Neuronal stem cell (in vitro differentiated cells): Measurements from ENCODE around the gene APLNR.

Source experiments
- DNase-seq: peaks from one replicate; pipeline ENCODE4 v3.0.0-alpha.2; 2013; ENCODE audit warnings: low spot score
- H2AFZ ChIP-seq: one replicate; pipeline ENCODE4 v1.6.1; 2013; ENCODE audit warnings: mild to moderate bottlenecking, low read length, inconsistent platforms
- H2AK5ac ChIP-seq: 2 replicates; pipeline ENCODE4 v1.6.1; 2013; ENCODE audit warnings: low read depth, mild to moderate bottlenecking, inconsistent platforms, low read length, moderate library complexity, mixed read lengths
- H2BK120ac ChIP-seq: 2 replicates; pipeline ENCODE4 v1.6.1; 2013; ENCODE audit warnings: low read depth, mild to moderate bottlenecking, inconsistent platforms, low read length, moderate library complexity, mixed read lengths
- H2BK12ac ChIP-seq: one replicate; pipeline ENCODE4 v1.6.1; 2013; ENCODE audit warnings: low read length, inconsistent platforms
- H2BK15ac ChIP-seq: 2 replicates; pipeline ENCODE4 v1.6.1; 2013; ENCODE audit warnings: mild to moderate bottlenecking, low read length, inconsistent platforms, mixed read lengths
- H2BK5ac ChIP-seq: one replicate; pipeline ENCODE4 v1.6.1; 2013; ENCODE audit warnings: inconsistent platforms, mild to moderate bottlenecking, low read length, moderate library complexity
- H3K14ac ChIP-seq: one replicate; pipeline ENCODE4 v1.6.1; 2013; ENCODE audit warnings: low read length, inconsistent platforms
- H3K18ac ChIP-seq: 2 replicates; pipeline ENCODE4 v1.6.1; 2013; ENCODE audit warnings: low read length, inconsistent platforms
- H3K23ac ChIP-seq: 2 replicates; pipeline ENCODE4 v1.6.1; 2013; ENCODE audit warnings: low read depth, mild to moderate bottlenecking, mixed read lengths, low read length, inconsistent platforms; ENCODE audit not compliant: poor library complexity
- H3K27ac ChIP-seq: replicated peaks from 3 replicates; pipeline ENCODE4 v1.5.1; 2013; ENCODE audit warnings: low read length, inconsistent platforms
- H3K27me3 ChIP-seq, 3 experiments: 2 replicates each; pipeline ENCODE4 v1.6.1; 2013; ENCODE audit warnings: low read length in 3 of 3, mild to moderate bottlenecking in 2 of 3, inconsistent platforms in 1 of 3, low read depth in 1 of 3, mixed read lengths in 1 of 3, moderate library complexity in 1 of 3; ENCODE audit not compliant: control insufficient read depth in 3 of 3, insufficient read depth in 3 of 3
- H3K36me3 ChIP-seq, 2 donors: replicated peaks in 1 of 2; 2 replicates each; pipeline ENCODE4 v1.6.1; 2013; ENCODE audit warnings: low read length in 2 of 2; ENCODE audit not compliant: control insufficient read depth in 2 of 2, insufficient read depth in 2 of 2
- H3K4ac ChIP-seq: 2 replicates; pipeline ENCODE4 v1.6.1; 2013; ENCODE audit warnings: inconsistent platforms, mild to moderate bottlenecking, low read length, moderate library complexity
- H3K4me1 ChIP-seq, 2 donors: 1 replicate in 1 of 2; 2 replicates in 1 of 2; pipeline ENCODE4 v1.6.1; 2013; ENCODE audit warnings: low read length in 2 of 2, low read depth in 1 of 2; ENCODE audit not compliant: control insufficient read depth in 2 of 2, insufficient read depth in 1 of 2
- H3K4me2 ChIP-seq: one replicate; pipeline ENCODE4 v1.6.1; 2013; ENCODE audit warnings: mild to moderate bottlenecking, low read length, inconsistent platforms; ENCODE audit not compliant: insufficient read depth, poor library complexity, severe bottlenecking
- H3K4me3 ChIP-seq, 2 donors: 2 replicates each; pipeline ENCODE4 v1.5.1; 2013; ENCODE audit warnings: low read length in 2 of 2, mild to moderate bottlenecking in 2 of 2, inconsistent platforms in 1 of 2, moderate library complexity in 1 of 2
- H3K79me1 ChIP-seq: one replicate; pipeline ENCODE4 v1.6.1; 2013; ENCODE audit warnings: low read depth, mild to moderate bottlenecking, inconsistent platforms, low read length, moderate library complexity
- H3K9ac ChIP-seq: one replicate; pipeline ENCODE4 v1.6.1; 2013; ENCODE audit warnings: mild to moderate bottlenecking, low read depth, low read length, inconsistent platforms; ENCODE audit not compliant: poor library complexity
- H3K9me3 ChIP-seq, 2 donors: replicated peaks in 1 of 2; 2 replicates each; pipeline versions ENCODE3 to v1.6.1; 2013; ENCODE audit warnings: low read length in 2 of 2, mild to moderate bottlenecking in 2 of 2, inconsistent platforms in 1 of 2, low read depth in 1 of 2, mixed read lengths in 1 of 2, moderate library complexity in 1 of 2; ENCODE audit not compliant: control insufficient read depth in 2 of 2, insufficient read depth in 1 of 2
- H4K8ac ChIP-seq: one replicate; pipeline ENCODE4 v1.6.1; 2013; ENCODE audit warnings: low read depth, mild to moderate bottlenecking, inconsistent platforms, low read length, moderate library complexity
- H4K91ac ChIP-seq: one replicate; pipeline ENCODE4 v1.6.1; 2013; ENCODE audit warnings: low read length, low read depth, mild to moderate bottlenecking, inconsistent platforms; ENCODE audit not compliant: poor library complexity
- WGBS, 2 donors: extraction: QIAGEN DNeasy Blood & Tissue Kit; methylation state at CpG; one replicate each; pipeline ENCODE4 v1.1.7; 2013; ENCODE audit warnings: missing lambda C conversion rate in 2 of 2, mixed read lengths in 1 of 2; ENCODE audit not compliant: insufficient read length in 2 of 2, insufficient replicate concordance in 1 of 2; ENCODE audit errors: extremely low coverage in 2 of 2; 5-methylcytosine and 5-hydroxymethylcytosine counted together

The APLNR gene

GRCh38 chr11:57224128-57224527 lies 12.9 kb downstream of the APLNR start:
- H2AK5ac ChIP-seq, result no peak overlapping the region
- H3K23ac ChIP-seq, result no peak overlapping the region
- no peak overlapping the region for H4K8ac ChIP-seq
- no peaks in the 10 kb centered on the region for H3K79me1 ChIP-seq
- peaks cover 4 to 31% of the 10 kb centered on the region in 2 donors for H3K4me1 ChIP-seq
- no peak overlapping the region for H2BK12ac ChIP-seq
- no peak overlapping the region for H3K4me3 ChIP-seq
- no peak overlapping the region for H4K91ac ChIP-seq
- no peak overlapping the region for H3K4ac ChIP-seq
- no peaks in the 10 kb centered on the region for H3K9me3 ChIP-seq
- no peak overlapping the region for H3K27ac ChIP-seq
- no peak overlapping the region for H2BK5ac ChIP-seq
- no CpG with 5 or more reads among the region's 2 CpGs for WGBS, 2 donors
- H3K14ac ChIP-seq, result no peak overlapping the region
- no peaks in the 10 kb centered on the region for H3K27me3 ChIP-seq
- no peaks in the 10 kb centered on the region for H3K36me3 ChIP-seq
- H3K9ac ChIP-seq, result no peak overlapping the region
- H3K4me2 ChIP-seq, result no peak overlapping the region
- H2BK15ac ChIP-seq, result no peak overlapping the region
- H2AFZ ChIP-seq, result no peak overlapping the region
- no peak overlapping the region for H3K18ac ChIP-seq
- H2BK120ac ChIP-seq, result no peak overlapping the region
- no peak for DNase-seq

- Histone ChIP-seq H3K4ac (no peak overlapping the region), H2BK5ac (no peak overlapping the region)
Measured at GRCh38 chr11:57223601-57224000, 13.4 kb downstream of the APLNR start.

GRCh38 chr11:57222239-57222638 lies 14.8 kb downstream of the APLNR start:
- WGBS, 2 donors, result no CpG with 5 or more reads among the region's 1 CpG
- no peak overlapping the region for H4K91ac ChIP-seq
- H3K4ac ChIP-seq, result no peak overlapping the region
- no peak overlapping the region for H3K4me3 ChIP-seq
- no peaks in the 10 kb centered on the region for H3K27me3 ChIP-seq
- no peak overlapping the region for H2AFZ ChIP-seq
- H2AK5ac ChIP-seq, result no peak overlapping the region
- no peak overlapping the region for H2BK5ac ChIP-seq
- no peak overlapping the region for H3K18ac ChIP-seq
- no peak overlapping the region for H2BK15ac ChIP-seq
- H2BK120ac ChIP-seq, result no peak overlapping the region
- H3K23ac ChIP-seq, result no peak overlapping the region
- H3K9me3 ChIP-seq, result no peaks in the 10 kb centered on the region
- H3K4me1 ChIP-seq, result peaks cover 4 to 31% of the 10 kb centered on the region in 2 donors
- H3K14ac ChIP-seq, result no peak overlapping the region
- no peaks in the 10 kb centered on the region for H3K79me1 ChIP-seq
- H2BK12ac ChIP-seq, result no peak overlapping the region
- DNase-seq, result no peak
- H4K8ac ChIP-seq, result no peak overlapping the region
- H3K9ac ChIP-seq, result no peak overlapping the region
- no peak overlapping the region for H3K4me2 ChIP-seq
- H3K36me3 ChIP-seq, result no peaks in the 10 kb centered on the region
- H3K27ac ChIP-seq, result no peak overlapping the region

More at GRCh38 chr11:57223601-57224000, 13.4 kb downstream of the APLNR start:
- no peak overlapping the region for H3K4me2 ChIP-seq
- H2BK15ac ChIP-seq, result no peak overlapping the region
- no peaks in the 10 kb centered on the region for H3K27me3 ChIP-seq
- H3K4me3 ChIP-seq, result no peak overlapping the region
- no peaks in the 10 kb centered on the region for H3K79me1 ChIP-seq
- H2BK120ac ChIP-seq, result no peak overlapping the region
- peaks cover 4 to 31% of the 10 kb centered on the region in 2 donors for H3K4me1 ChIP-seq
- no CpG with 5 or more reads among the region's 3 CpGs for WGBS, 2 donors
- no peak overlapping the region for H3K9ac ChIP-seq
- no peak overlapping the region for H2BK12ac ChIP-seq
- no peak overlapping the region for H4K91ac ChIP-seq
- no peak for DNase-seq
- no peaks in the 10 kb centered on the region for H3K9me3 ChIP-seq
- no peak overlapping the region for H2AFZ ChIP-seq
- H3K18ac ChIP-seq, result no peak overlapping the region
- H4K8ac ChIP-seq, result no peak overlapping the region
- no peak overlapping the region for H2AK5ac ChIP-seq
- no peak overlapping the region for H3K14ac ChIP-seq
- H3K27ac ChIP-seq, result no peak overlapping the region
- no peak overlapping the region for H3K23ac ChIP-seq
- no peaks in the 10 kb centered on the region for H3K36me3 ChIP-seq

GRCh38 chr11:57219021-57219627 lies 17.9 kb downstream of the APLNR start:
- H2AFZ ChIP-seq, result no peak overlapping the region
- H3K9ac ChIP-seq, result no peak overlapping the region
- no peak overlapping the region for H3K14ac ChIP-seq
- H3K27ac ChIP-seq, result no peak overlapping the region
- no peak overlapping the region for H3K4me2 ChIP-seq
- no peak overlapping the region for H2AK5ac ChIP-seq
- no peaks in the 10 kb centered on the region for H3K79me1 ChIP-seq
- no peak overlapping the region for H2BK120ac ChIP-seq
- H2BK12ac ChIP-seq, result no peak overlapping the region
- no peak overlapping the region for H4K8ac ChIP-seq
- no peak overlapping the region for H2BK5ac ChIP-seq
- H3K18ac ChIP-seq, result no peak overlapping the region
- no peak for DNase-seq
- H3K23ac ChIP-seq, result no peak overlapping the region
- H3K27me3 ChIP-seq, result no peaks in the 10 kb centered on the region
- no peak overlapping the region for H4K91ac ChIP-seq
- no peak overlapping the region for H2BK15ac ChIP-seq
- H3K4me1 ChIP-seq, result peaks cover 6 to 30% of the 10 kb centered on the region in 2 donors
- no peaks in the 10 kb centered on the region for H3K36me3 ChIP-seq
- no peak overlapping the region for H3K4me3 ChIP-seq
- no peak overlapping the region for H3K4ac ChIP-seq
- no CpG with 5 or more reads among the region's 6 CpGs for WGBS, 2 donors
- H3K9me3 ChIP-seq, result no peaks in the 10 kb centered on the region
